ENCODE results near the gene NCKIPSD. TPM values are rescaled to one million over a fixed set of nuclear protein-coding genes. Genes with fewer than 3 reads are reported as not detected.
A peak's percentile ranks its signal among the peaks of the same experiment; 100 is the strongest.

The NCKIPSD gene
- total RNA-seq, 4 donors from 2014 or later, result 13.2 to 33.1 (median 19.4) TPM

DNA sequence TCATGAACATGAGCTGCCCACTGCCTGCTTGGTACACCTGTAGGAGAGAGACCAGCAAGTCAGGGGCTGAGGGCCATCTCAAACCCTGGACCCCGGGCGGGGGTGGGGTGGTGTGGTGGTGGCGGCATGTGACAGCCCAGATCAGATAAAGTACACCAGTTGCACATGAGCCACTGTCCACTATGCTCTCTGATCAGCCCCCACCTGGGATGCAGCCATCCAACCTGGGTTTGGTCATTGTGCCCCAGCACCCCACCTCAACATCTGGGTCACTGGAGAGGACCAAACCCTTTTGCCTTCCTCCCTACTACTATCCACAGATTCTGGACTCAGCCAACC lies 3.0 kb upstream of the NCKIPSD start:
- H3K9me3 ChIP-seq, result no peaks in the 10 kb centered on the region
- no peak for DNase-seq
- intact Hi-C loops (cut with DNase I; ENCODE audit: low total_unique reads) (loop anchor here (5.0 kb wide), 2 partner anchors 131 to 221 kb away; partner anchors contain the start of gene PFKFB4), in situ Hi-C loops (cut with MboI; ENCODE audit: low sequenced_read_pairs in 4 of 4) (no loop called here)
- no peak for TF ChIP-seq POLR2A (IDR thresholded peaks at IDR 0.05)
- TF ChIP-seq, protein P1, sequence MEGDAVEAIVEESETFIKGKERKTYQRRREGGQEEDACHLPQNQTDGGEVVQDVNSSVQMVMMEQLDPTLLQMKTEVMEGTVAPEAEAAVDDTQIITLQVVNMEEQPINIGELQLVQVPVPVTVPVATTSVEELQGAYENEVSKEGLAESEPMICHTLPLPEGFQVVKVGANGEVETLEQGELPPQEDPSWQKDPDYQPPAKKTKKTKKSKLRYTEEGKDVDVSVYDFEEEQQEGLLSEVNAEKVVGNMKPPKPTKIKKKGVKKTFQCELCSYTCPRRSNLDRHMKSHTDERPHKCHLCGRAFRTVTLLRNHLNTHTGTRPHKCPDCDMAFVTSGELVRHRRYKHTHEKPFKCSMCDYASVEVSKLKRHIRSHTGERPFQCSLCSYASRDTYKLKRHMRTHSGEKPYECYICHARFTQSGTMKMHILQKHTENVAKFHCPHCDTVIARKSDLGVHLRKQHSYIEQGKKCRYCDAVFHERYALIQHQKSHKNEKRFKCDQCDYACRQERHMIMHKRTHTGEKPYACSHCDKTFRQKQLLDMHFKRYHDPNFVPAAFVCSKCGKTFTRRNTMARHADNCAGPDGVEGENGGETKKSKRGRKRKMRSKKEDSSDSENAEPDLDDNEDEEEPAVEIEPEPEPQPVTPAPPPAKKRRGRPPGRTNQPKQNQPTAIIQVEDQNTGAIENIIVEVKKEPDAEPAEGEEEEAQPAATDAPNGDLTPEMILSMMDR (IDR thresholded peaks at IDR 0.05 in 4 of 5, conservative IDR thresholded peaks at IDR 0.05 in 1 of 5), result no peak
- ATAC-seq, result no peak
- H3K27ac ChIP-seq, result no peak overlapping the region
- peaks cover 0 to 65% of the 10 kb centered on the region in 2 donors for H3K36me3 ChIP-seq
- no peaks in the 10 kb centered on the region for H3K27me3 ChIP-seq
- peaks cover 26 to 31% of the 10 kb centered on the region in 2 donors for H3K4me1 ChIP-seq
- no peak overlapping the region for H3K4me3 ChIP-seq

DNA sequence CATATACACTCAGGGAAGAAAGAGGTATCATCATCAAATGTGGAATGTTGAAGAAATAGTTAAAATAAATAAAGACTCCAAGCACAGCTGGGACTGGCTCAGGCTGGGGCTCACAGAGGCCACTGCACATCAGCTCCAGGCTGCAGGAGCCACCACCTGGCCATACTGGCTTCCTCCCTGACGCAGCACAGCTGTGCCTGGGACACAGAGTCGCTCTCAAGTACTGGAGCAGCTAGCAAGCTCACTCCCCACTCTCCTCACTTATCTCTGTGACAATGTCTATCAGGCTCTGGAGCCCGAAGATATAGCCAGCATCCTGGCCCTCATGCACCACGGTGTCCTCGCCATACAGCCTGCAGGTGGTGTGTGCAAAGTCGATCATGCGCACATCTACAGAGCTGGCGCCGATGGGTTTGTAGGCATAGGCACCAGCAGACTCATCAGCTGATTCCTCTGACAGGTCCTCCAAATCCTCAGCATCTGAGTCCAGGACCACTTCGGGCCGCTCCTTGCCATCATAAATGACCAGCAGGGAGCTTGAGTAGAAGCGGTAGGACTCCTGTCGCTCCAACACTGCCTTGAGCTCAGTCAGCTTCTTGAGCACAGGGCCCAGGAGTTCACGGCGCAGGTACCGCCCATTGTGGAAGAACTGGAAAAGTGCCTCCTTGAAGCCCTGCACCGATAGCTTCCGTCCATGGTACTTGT lies 2.5 kb upstream of the NCKIPSD start:
- H3K27ac ChIP-seq, result no peak overlapping the region
- ATAC-seq (no peak), DNase-seq (no peak)
- TF ChIP-seq POLR2A (IDR thresholded peaks at IDR 0.05), result no peak
- TF ChIP-seq, protein P1 (IDR thresholded peaks at IDR 0.05 in 4 of 5, conservative IDR thresholded peaks at IDR 0.05 in 1 of 5), result no peak
- intact Hi-C loops (cut with DNase I; ENCODE audit: low total_unique reads), result loop anchor here (5.0 kb wide), 2 partner anchors 131 to 221 kb away; partner anchors contain the start of gene PFKFB4
- H3K36me3 ChIP-seq, result peaks cover 0 to 60% of the 10 kb centered on the region in 2 donors
- no peak overlapping the region for H3K4me3 ChIP-seq
- no peaks in the 10 kb centered on the region for H3K9me3 ChIP-seq
- peaks cover 30 to 36% of the 10 kb centered on the region in 2 donors for H3K4me1 ChIP-seq
- in situ Hi-C loops (cut with MboI; ENCODE audit: low sequenced_read_pairs in 4 of 4), result no loop called here
- no peaks in the 10 kb centered on the region for H3K27me3 ChIP-seq

DNA sequence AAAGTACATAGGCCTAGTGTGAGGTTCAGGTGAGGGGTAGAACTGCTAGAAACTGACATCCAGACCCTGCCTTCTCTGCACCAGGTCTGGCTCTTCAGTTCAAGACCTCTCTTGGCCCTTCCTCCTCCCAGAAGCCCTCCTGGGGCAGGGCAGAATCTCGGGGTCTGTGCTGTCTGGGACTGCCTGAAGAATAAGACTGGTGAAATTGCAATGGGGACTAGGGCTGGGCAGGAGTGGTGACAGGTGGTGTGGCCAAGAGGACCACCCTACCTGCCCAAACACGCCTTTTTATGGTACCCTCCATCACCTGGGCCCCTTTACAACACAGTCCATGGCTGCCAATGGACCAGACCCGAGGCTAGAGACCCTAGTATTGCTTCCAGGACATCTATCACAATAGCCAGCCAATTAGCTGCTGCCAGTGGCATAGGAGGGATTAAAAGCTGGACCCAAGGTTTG lies 1.5 kb upstream of the NCKIPSD start:
- Histone ChIP-seq H3K27me3 (no peaks in the 10 kb centered on the region), H3K4me1 (peaks cover 30 to 36% of the 10 kb centered on the region in 2 donors), H3K9me3 (no peaks in the 10 kb centered on the region), H3K27ac (peak overlapping the region in 2 of 4 donors; percentile 9 to 90), H3K4me3 (no peak overlapping the region), H3K36me3 (peaks cover 0 to 52% of the 10 kb centered on the region in 2 donors)
- no peak for DNase-seq
- intact Hi-C loops (cut with DNase I; ENCODE audit: low total_unique reads), result loop anchor here (5.0 kb wide), 2 partner anchors 130 to 220 kb away; partner anchors contain the start of gene PFKFB4
- in situ Hi-C loops (cut with MboI; ENCODE audit: low sequenced_read_pairs in 4 of 4), result no loop called here
- TF ChIP-seq, protein P1 (IDR thresholded peaks at IDR 0.05 in 4 of 5, conservative IDR thresholded peaks at IDR 0.05 in 1 of 5), result no peak
- no peak for TF ChIP-seq POLR2A (IDR thresholded peaks at IDR 0.05)
- ATAC-seq, result no peak

DNA sequence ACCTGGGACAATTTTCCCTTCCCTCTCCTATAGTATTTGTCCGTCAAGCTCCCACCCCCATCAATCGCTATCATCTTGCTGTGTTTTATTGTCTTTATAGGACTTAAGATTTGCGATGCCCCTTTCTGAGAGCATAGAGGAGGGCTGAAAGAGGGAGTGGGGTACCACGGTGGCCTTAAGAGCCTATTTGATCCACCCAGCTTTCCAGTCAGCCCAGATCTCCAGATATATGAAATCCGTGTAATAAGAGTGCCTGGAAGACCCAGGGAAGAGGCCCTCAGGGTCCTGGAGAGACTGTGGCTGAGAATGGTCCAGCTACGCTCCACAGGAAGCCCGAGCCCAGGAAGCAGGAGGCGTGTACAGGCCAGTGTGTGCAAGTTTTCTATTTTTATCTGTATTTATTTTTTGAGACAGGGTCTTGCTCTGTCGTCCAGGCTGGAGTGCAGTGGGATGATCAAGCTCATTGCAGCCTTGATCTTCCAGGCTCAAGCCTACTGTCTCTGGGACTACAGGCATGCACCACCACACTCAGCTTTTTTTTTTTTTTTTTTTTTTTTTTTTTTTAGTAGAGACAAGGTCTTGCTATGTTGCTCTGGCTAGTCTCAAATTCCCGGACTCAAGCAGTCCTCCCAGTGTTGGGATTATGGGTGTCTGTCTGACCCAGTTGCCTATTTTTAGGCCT lies 964 bp upstream of the NCKIPSD start:
- intact Hi-C loops (cut with DNase I; ENCODE audit: low total_unique reads), result loop anchor here (5.0 kb wide), 2 partner anchors 129 to 219 kb away; partner anchors contain the start of gene PFKFB4
- peak overlapping the region in 3 of 4 donors; percentile 69 to 96 (median 78) for H3K4me3 ChIP-seq
- no peaks in the 10 kb centered on the region for H3K27me3 ChIP-seq
- in situ Hi-C loops (cut with MboI; ENCODE audit: low sequenced_read_pairs in 4 of 4), result no loop called here
- H3K9me3 ChIP-seq, result no peaks in the 10 kb centered on the region
- H3K4me1 ChIP-seq, result peaks cover 30 to 36% of the 10 kb centered on the region in 2 donors
- ATAC-seq (peak in 1 of 2 donors; percentile 37), DNase-seq (no peak)
- H3K27ac ChIP-seq, result peak overlapping the region; percentile 73 to 92 (median 90)
- TF ChIP-seq POLR2A (IDR thresholded peaks at IDR 0.05), result no peak
- TF ChIP-seq, protein P1 (IDR thresholded peaks at IDR 0.05 in 4 of 5, conservative IDR thresholded peaks at IDR 0.05 in 1 of 5), result no peak
- H3K36me3 ChIP-seq, result peaks cover 0 to 52% of the 10 kb centered on the region in 2 donors
